SK-N-SH treated with all-trans-retinoic acid at 6 μM for 48 hours (cell line): ENCODE results near the gene PCDH15.

Experiments
- ATAC-seq: fragments of 200-7000 bp; cut with Tn5 transposase; 3 replicates; pipeline ENCODE4 v1.9.1; 2020; ENCODE audit warnings: mild to moderate bottlenecking, moderate library complexity
- ARNTL ChIP-seq: fragments of 450-650 bp; formaldehyde crosslinking; IDR thresholded peaks from 2 replicates; pipeline ENCODE4 v1.5.0; 2020; ENCODE audit warnings: low read depth, mild to moderate bottlenecking, moderate library complexity, borderline replicate concordance
- BACH2 ChIP-seq: fragments of 250-450 bp; sonication (Bioruptor Pico); IDR thresholded peaks from 2 replicates; pipeline ENCODE4 v1.9.0; 2021; ENCODE audit warnings: mild to moderate bottlenecking, borderline replicate concordance
- CSDC2 ChIP-seq: fragments of 250-450 bp; sonication (Bioruptor Pico); IDR thresholded peaks from 2 replicates; pipeline ENCODE4 v1.5.0; 2020; ENCODE audit warnings: mild to moderate bottlenecking, moderate library complexity
- ESRRG ChIP-seq: fragments of 250-450 bp; sonication (Bioruptor Pico); IDR thresholded peaks from 2 replicates; pipeline ENCODE4 v1.6.1; 2021; ENCODE audit warnings: mild to moderate bottlenecking
- GLIS3 ChIP-seq: fragments of 250-450 bp; sonication (Bioruptor Pico); IDR thresholded peaks from 2 replicates; pipeline ENCODE4 v1.5.0; 2020; ENCODE audit warnings: mild to moderate bottlenecking, moderate library complexity
- ISL1 ChIP-seq: fragments of 250-450 bp; sonication (Bioruptor Pico); IDR thresholded peaks from 2 replicates; pipeline ENCODE4 v2.1.2; 2022; ENCODE audit warnings: mild to moderate bottlenecking, moderate library complexity
- PATZ1 ChIP-seq: fragments of 250-450 bp; sonication (Bioruptor Pico); IDR thresholded peaks from 2 replicates; pipeline ENCODE4 v1.8.0; 2020; ENCODE audit warnings: mild to moderate bottlenecking, moderate library complexity, borderline replicate concordance
- PPARA ChIP-seq: fragments of 250-450 bp; sonication (Bioruptor Pico); IDR thresholded peaks from 2 replicates; pipeline ENCODE4 v1.5.0; 2020; ENCODE audit warnings: mild to moderate bottlenecking, borderline replicate concordance
- RARB ChIP-seq: fragments of 250-450 bp; sonication (Bioruptor Pico); IDR thresholded peaks from 2 replicates; pipeline ENCODE4 v1.8.0; 2021; ENCODE audit warnings: mild to moderate bottlenecking, moderate library complexity
- SNAI2 ChIP-seq: fragments of 250-450 bp; sonication (Bioruptor Pico); IDR thresholded peaks from 2 replicates; pipeline ENCODE4 v1.5.0; 2020; ENCODE audit warnings: mild to moderate bottlenecking, moderate library complexity
- TCF4 ChIP-seq: fragments of 250-450 bp; sonication (Bioruptor Pico); IDR thresholded peaks from 2 replicates; pipeline ENCODE4 v1.8.0; 2021; ENCODE audit warnings: mild to moderate bottlenecking, moderate library complexity, borderline replicate concordance
- TOX ChIP-seq: fragments of 250-450 bp; sonication (Bioruptor Pico); IDR thresholded peaks from 2 replicates; pipeline ENCODE4 v1.8.0; 2021; ENCODE audit warnings: mild to moderate bottlenecking, moderate library complexity, borderline replicate concordance
- ZC3H10 ChIP-seq: fragments of 250-450 bp; sonication (Bioruptor Pico); IDR thresholded peaks from 2 replicates; pipeline ENCODE4 v1.5.1; 2021; ENCODE audit warnings: mild to moderate bottlenecking, moderate library complexity
- ZFP3 ChIP-seq: fragments of 250-450 bp; sonication (Bioruptor Pico); IDR thresholded peaks from 2 replicates; pipeline ENCODE4 v1.5.0; 2020; ENCODE audit warnings: mild to moderate bottlenecking, moderate library complexity
- ZFP30 ChIP-seq: fragments of 450-650 bp; formaldehyde crosslinking; IDR thresholded peaks from 2 replicates; pipeline ENCODE4 v1.5.0; 2022; ENCODE audit warnings: mild to moderate bottlenecking, moderate library complexity
- ZNF565 ChIP-seq: fragments of 450-650 bp; formaldehyde crosslinking; conservative IDR thresholded peaks from 2 replicates; pipeline ENCODE4 v1.5.0; 2020; ENCODE audit warnings: low read depth, mild to moderate bottlenecking, moderate library complexity
- ZNF70 ChIP-seq: fragments of 450-650 bp; formaldehyde crosslinking; IDR thresholded peaks from 2 replicates; pipeline ENCODE4 v1.5.0; 2020; ENCODE audit warnings: mild to moderate bottlenecking, moderate library complexity
- ZNF8 ChIP-seq: fragments of 450-650 bp; formaldehyde crosslinking; IDR thresholded peaks from 2 replicates; pipeline ENCODE4 v1.5.0; 2020; ENCODE audit warnings: mild to moderate bottlenecking, moderate library complexity
- TF ChIP-seq, protein P1 (sequence below): fragments of 250-450 bp; sonication (Bioruptor Pico); IDR thresholded peaks from 2 replicates; pipeline ENCODE4 v1.5.1; 2021; ENCODE audit warnings: mild to moderate bottlenecking, moderate library complexity
- TF ChIP-seq, protein P2 (sequence below): fragments of 250-450 bp; sonication (Bioruptor Pico); IDR thresholded peaks from 2 replicates; pipeline ENCODE4 v1.5.1; 2020; ENCODE audit warnings: low read depth, mild to moderate bottlenecking, moderate library complexity

PCDH15 gene

GRCh38 chr10:54796881-54797280 is 4.2 kb downstream of the PCDH15 start:
- no peak for ATAC-seq
- TF ChIP-seq PPARA (CRISPR knock-in tag) (no peak), ZFP30 (no peak), ZNF8 (CRISPR knock-in tag) (no peak), RARB (no peak), ISL1 (CRISPR knock-in tag) (no peak), GLIS3 (CRISPR knock-in tag) (no peak), PATZ1 (CRISPR knock-in tag) (no peak), ARNTL (CRISPR knock-in tag) (no peak), ZNF565 (CRISPR knock-in tag) (no peak), CSDC2 (CRISPR knock-in tag) (no peak)

DNA sequence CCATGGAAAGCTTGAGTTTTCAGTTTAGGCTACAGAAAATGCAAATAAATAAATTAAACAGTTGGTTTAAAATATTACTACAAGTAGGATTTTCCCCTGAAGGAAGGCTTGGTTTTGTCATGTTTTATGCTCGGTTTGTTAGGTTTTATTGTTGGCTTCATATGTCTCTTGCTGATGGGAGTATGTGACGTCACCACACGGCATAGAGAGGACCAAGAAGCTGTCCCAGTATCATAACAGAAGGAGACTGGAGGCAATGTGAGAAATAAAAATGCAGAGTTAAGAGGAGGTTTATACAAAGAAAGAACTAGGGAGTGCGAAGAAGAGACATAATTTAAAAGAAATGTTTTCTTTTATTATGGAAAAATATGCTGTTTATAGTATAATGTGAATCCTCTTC is 24.4 kb downstream of the PCDH15 start:
- TF ChIP-seq RARB (no peak), ZFP30 (no peak), ZNF565 (CRISPR knock-in tag) (no peak), PPARA (CRISPR knock-in tag) (no peak), ISL1 (CRISPR knock-in tag) (no peak), ESRRG (no peak), ZNF70 (no peak), TCF4 (no peak), TOX (CRISPR knock-in tag) (no peak), ZNF8 (CRISPR knock-in tag) (no peak), ARNTL (CRISPR knock-in tag) (no peak), ZFP3 (CRISPR knock-in tag) (no peak)
- TF ChIP-seq, protein P1, sequence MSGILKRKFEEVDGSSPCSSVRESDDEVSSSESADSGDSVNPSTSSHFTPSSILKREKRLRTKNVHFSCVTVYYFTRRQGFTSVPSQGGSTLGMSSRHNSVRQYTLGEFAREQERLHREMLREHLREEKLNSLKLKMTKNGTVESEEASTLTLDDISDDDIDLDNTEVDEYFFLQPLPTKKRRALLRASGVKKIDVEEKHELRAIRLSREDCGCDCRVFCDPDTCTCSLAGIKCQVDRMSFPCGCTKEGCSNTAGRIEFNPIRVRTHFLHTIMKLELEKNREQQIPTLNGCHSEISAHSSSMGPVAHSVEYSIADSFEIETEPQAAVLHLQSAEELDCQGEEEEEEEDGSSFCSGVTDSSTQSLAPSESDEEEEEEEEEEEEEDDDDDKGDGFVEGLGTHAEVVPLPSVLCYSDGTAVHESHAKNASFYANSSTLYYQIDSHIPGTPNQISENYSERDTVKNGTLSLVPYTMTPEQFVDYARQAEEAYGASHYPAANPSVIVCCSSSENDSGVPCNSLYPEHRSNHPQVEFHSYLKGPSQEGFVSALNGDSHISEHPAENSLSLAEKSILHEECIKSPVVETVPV (CRISPR knock-in tag) = no peak
- TF ChIP-seq, all 23 proteins: peak for 0
- no peak for ATAC-seq

- TF ChIP-seq TCF4 (no peak), PATZ1 (CRISPR knock-in tag) (no peak), ZNF8 (CRISPR knock-in tag) (no peak), CSDC2 (CRISPR knock-in tag) (no peak), BACH2 (no peak), SNAI2 (CRISPR knock-in tag) (no peak), PPARA (CRISPR knock-in tag) (no peak), ZFP3 (CRISPR knock-in tag) (no peak), ZNF70 (no peak), GLIS3 (CRISPR knock-in tag) (no peak), ISL1 (CRISPR knock-in tag) (no peak), ZFP30 (no peak), ZNF565 (CRISPR knock-in tag) (no peak), ZC3H10 (CRISPR knock-in tag) (no peak), ESRRG (no peak)
- TF ChIP-seq, protein P2, sequence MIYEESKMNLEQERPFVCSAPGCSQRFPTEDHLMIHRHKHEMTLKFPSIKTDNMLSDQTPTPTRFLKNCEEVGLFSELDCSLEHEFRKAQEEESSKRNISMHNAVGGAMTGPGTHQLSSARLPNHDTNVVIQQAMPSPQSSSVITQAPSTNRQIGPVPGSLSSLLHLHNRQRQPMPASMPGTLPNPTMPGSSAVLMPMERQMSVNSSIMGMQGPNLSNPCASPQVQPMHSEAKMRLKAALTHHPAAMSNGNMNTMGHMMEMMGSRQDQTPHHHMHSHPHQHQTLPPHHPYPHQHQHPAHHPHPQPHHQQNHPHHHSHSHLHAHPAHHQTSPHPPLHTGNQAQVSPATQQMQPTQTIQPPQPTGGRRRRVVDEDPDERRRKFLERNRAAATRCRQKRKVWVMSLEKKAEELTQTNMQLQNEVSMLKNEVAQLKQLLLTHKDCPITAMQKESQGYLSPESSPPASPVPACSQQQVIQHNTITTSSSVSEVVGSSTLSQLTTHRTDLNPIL (CRISPR knock-in tag) = no peak
- TF ChIP-seq, protein P1 (CRISPR knock-in tag) = no peak
- no peak for ATAC-seq
Observed at GRCh38 chr10:54772468-54773122, 28.4 kb downstream of the PCDH15 start.
